SH-SY5Y (cell line): Measurements from ENCODE around the gene POM121L12.

Experiments
- GATA2 ChIP-seq: IDR thresholded peaks from 2 replicates; pipeline ENCODE4 v1.6.1; 2011; ENCODE audit warnings: mild to moderate bottlenecking, low read depth, low read length
- GATA3 ChIP-seq: IDR thresholded peaks from 2 replicates; pipeline ENCODE4 v1.6.1; 2011; ENCODE audit warnings: low read depth, mild to moderate bottlenecking, low read length, moderate library complexity

DNA sequence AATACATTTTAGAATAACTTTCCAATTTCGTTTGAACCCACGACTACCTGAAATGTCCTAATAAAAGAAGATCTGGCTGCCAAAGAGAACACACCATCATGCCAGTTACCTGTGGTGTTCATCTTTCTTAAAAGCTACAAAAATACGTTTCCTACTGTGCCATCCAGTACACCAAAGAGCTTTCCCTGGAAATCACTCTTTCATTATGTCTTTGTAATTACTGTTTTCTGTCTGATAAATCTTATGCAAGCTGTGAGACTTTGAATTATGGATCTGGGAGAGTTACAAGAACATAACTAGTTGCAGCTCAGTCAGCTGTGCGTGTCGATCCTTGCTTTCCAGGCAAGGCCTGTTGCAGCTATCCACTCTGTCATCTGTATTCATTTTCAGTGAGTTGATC lies 12.5 kb upstream of the POM121L12 start:
- TF ChIP-seq GATA3, result no peak
- no peak for TF ChIP-seq GATA2
